Astrocyte of the cerebellum (primary cell): ENCODE data around the gene HS2ST1.

ENCODE experiments used
- DNase-seq: peaks from one replicate; pipeline ENCODE4 v3.0.0-alpha.2; 2011; ENCODE audit warnings: low read depth
- H3K4me3 ChIP-seq: 2 replicates; pipeline ENCODE4 v1.5.1; 2011; ENCODE audit warnings: mild to moderate bottlenecking, low read depth, low read length, moderate library complexity
- in situ Hi-C: cut with HindIII; loops from 2 replicates; pipeline ENCODE4 v1.10.0; 2017; ENCODE audit warnings: low sequenced_read_pairs
- TF ChIP-seq, protein P1 (sequence below): IDR thresholded peaks from 2 replicates; pipeline ENCODE4 v1.5.1; 2012; ENCODE audit warnings: low read length, low read depth, moderate library complexity, mild to moderate bottlenecking; ENCODE audit errors: missing control alignments

HS2ST1 gene

DNA sequence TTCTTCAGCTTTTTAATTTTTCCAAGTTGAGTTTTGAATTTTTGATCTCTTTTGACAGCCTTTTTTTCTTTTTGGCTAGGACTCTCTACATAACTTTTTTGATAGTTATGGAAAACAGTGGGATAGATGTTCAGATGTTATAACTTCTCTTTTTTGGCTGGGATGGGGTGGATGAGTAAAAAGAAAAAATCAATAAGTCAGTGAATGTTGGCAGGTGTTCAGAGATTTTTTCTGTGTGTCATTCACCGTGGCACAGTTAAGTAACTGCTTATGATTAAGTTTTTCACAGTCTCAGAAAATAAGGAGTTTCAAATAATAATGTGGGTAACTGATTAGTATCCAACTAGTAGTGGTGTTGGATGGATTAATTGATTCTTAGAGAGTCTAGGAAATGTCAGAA is 24.0 kb downstream of the HS2ST1 start:
- TF ChIP-seq, protein P1, sequence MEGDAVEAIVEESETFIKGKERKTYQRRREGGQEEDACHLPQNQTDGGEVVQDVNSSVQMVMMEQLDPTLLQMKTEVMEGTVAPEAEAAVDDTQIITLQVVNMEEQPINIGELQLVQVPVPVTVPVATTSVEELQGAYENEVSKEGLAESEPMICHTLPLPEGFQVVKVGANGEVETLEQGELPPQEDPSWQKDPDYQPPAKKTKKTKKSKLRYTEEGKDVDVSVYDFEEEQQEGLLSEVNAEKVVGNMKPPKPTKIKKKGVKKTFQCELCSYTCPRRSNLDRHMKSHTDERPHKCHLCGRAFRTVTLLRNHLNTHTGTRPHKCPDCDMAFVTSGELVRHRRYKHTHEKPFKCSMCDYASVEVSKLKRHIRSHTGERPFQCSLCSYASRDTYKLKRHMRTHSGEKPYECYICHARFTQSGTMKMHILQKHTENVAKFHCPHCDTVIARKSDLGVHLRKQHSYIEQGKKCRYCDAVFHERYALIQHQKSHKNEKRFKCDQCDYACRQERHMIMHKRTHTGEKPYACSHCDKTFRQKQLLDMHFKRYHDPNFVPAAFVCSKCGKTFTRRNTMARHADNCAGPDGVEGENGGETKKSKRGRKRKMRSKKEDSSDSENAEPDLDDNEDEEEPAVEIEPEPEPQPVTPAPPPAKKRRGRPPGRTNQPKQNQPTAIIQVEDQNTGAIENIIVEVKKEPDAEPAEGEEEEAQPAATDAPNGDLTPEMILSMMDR: no peak
- DNase-seq: no peak
- in situ Hi-C loops: no loop called here
- no peak overlapping the region for H3K4me3 ChIP-seq

DNA sequence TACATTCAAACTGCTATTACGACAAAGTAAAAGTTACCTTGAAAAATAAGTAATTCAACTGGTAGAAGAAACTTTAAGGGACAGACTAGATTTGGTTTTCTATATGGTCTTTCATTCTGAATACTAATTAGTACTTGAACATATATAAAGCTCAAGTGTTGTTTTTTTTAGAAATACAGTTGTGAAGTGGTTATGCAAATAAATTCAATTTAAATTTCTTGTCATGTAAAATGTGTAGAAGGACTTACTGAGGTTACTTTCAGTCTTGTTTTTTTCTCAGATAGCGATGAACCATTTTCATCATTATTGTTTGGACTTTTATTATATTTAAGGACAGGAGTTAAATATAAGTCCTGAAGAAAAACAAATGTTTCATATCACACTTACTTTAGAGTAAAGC is 24.4 kb downstream of the HS2ST1 start:
- in situ Hi-C loops: no loop called here
- TF ChIP-seq, protein P1: no peak
- no peak for DNase-seq
- H3K4me3 ChIP-seq: no peak overlapping the region

DNA sequence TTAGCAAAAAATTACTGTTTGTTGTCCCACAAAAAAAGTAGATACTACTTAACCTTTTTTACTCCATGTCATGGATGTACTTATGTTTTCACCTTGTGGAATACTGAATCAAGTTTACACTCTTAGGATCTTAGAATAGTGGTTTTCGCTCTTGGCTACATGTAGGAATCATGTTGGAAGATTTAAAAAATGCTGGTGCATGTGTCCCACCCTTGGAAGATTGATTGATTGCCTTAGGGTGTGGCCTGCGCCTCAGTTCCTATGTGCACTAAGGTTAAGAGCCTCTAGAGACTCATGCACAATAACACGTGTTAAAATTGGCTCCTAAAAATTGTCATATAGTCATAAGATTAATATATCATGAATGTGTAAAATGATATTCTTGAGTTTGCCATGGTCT is 25.0 kb downstream of the HS2ST1 start:
- no peak overlapping the region for H3K4me3 ChIP-seq
- in situ Hi-C loops: no loop called here
- no peak for DNase-seq
- TF ChIP-seq, protein P1: no peak

DNA sequence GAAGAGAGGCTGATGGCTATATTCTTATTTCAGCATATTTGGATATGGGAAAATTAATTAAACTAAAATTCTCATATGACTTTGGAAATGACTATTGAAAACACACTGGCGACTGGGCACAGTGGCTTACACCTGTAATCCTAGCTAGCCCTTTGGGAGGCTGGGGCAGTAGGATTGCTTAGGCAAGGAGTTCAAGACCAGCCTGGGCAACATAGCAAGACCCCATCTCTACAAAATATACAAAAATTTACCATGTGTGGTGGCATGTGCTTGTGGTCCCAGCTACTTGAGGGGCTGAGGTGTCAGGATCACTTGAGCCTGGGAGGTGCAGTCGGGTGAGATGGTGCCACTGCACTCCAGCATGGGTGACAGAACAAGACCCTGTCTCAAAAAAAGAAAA is 26.2 kb downstream of the HS2ST1 start:
- DNase-seq: no peak
- in situ Hi-C loops: no loop called here
- TF ChIP-seq, protein P1: no peak
- no peak overlapping the region for H3K4me3 ChIP-seq

DNA sequence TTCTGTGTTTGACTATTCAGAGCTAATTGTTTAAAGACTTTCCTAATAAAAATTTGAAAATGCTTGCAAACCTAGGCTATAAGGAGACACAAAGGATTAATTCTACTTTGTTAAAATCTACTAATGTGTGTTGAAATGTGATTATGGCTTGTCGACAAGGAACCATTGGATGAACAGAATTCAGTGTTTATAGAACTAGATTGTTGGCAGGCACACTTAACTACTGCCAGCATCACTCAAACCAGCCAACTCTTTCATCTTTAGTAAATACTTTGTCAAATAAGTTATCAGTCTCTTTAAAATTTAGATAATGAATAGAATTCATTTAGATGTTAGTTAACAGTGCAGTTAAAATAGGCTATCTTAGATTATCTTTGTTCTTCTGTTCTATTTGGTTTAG is 27.6 kb downstream of the HS2ST1 start:
- in situ Hi-C loops: no loop called here
- H3K4me3 ChIP-seq: no peak overlapping the region
- TF ChIP-seq, protein P1: no peak
- no peak for DNase-seq

DNA sequence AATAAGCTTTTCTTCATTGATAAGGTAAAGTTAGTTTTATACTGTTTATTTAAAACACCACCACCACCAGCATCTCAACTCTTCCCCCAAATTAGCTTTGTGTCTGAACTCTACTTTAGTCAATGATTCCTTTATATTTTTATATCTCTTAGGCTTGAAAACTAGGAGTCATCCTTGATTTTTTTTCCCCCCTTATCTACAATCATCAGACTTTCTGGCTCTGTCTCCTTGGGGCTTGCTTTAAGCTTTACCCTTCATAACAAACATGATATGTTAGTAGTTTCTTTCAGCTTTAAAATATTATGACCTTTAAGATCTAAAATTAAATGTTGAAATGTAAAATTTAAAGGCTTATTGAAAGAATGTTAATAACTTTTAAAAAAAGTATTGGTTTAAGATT is 28.3 kb downstream of the HS2ST1 start:
- in situ Hi-C loops: no loop called here
- DNase-seq: no peak
- no peak overlapping the region for H3K4me3 ChIP-seq
- TF ChIP-seq, protein P1: no peak

DNA sequence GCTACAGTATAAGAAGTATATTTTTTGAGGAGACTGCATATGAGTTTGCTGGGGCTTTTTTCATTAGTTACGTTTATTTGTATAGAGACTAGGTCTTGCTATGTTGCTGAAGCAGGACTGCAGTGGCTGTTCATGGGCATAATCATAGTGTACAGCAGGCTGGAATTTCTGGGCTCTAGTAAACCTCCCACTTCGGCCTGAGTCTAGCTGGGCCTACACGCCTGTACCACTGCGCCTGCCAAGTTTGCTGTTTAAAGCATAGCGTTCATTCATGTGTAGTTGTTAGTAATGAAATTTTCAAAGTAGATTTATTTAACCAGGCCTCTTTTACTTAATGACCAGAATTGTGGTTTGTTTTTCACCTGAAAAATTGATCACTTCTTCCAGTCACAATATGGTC is 33.8 kb downstream of the HS2ST1 start:
- in situ Hi-C loops: no loop called here
- no peak overlapping the region for H3K4me3 ChIP-seq

More for the DNA sequence above, 33.8 kb downstream of the HS2ST1 start:
- peak; percentile 16 for DNase-seq
- TF ChIP-seq, protein P1: no peak
